ENCODE measurements around the gene C13orf46.

Gene C13orf46

DNA sequence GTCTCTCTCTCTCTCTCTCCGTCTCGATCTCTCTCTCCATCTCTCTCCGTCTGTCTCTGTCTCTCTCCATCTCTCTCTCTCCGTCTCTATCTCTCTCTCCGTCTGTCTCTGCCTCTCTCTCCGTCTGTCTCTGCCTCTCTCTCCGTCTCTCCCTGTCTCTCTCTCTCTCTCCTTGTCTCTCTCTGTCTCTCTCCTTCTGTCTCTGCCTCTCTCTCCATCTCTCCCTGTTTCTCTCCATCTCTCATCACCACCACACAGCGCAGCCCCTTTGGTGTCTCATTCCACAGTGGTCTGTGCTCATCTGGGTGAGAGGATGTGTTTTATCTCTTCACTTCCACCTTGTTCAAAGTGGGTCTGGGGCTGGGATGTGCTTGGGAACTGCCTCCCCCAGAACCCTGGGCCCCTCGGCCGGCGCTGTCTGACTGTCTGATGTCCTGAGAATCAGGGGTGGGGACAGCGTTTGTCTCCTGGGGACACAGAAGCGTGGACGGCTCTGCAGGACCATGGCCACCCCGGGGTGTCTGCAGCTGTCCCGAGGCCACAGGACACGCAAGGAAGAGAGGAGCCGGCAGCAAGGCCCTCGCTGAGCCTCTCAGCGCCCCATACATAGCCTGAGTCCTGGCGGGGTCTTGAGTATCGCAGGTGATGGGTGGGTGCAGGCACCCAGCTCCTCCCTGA lies 40.2 kb upstream of the C13orf46 start:
- H3K27ac ChIP-seq = no peak overlapping the region
- TF ChIP-seq ZFX (IDR thresholded peaks at IDR 0.05; ENCODE audit: borderline replicate concordance) (no peak), CTCF (IDR thresholded peaks at IDR 0.05) (no peak)

- H3K27ac ChIP-seq = no peak overlapping the region
- TF ChIP-seq CTCF (IDR thresholded peaks at IDR 0.05) (no peak), ZFX (IDR thresholded peaks at IDR 0.05; ENCODE audit: borderline replicate concordance) (no peak)
These were observed 39.5 kb upstream of the C13orf46 start for GRCh38 chr13:114013336-114013735.

GRCh38 chr13:114012921-114013320 lies 39.0 kb upstream of the C13orf46 start:
- no peak for TF ChIP-seq CTCF (IDR thresholded peaks at IDR 0.05)
- TF ChIP-seq ZFX (IDR thresholded peaks at IDR 0.05; ENCODE audit: borderline replicate concordance) = no peak
- no peak overlapping the region for H3K27ac ChIP-seq

DNA sequence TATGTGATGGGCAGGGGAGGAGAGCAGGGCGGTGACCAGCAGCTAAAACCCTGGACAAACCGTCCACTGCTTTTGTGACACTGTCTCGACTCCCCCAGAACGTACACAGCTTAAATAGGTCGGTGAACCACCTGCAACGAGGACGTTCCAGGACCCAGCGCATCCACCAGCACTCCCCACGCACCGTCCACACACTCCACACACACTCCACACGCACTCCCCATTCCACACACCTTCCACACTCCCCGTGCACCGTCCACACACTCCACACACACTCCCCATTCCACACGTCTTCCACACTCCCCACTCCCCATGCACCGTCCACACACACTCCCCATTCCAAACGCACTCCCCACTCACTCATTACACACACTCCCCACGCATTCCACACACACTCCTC lies 38.3 kb upstream of the C13orf46 start:
- TF ChIP-seq CTCF (IDR thresholded peaks at IDR 0.05) (no peak), ZFX (IDR thresholded peaks at IDR 0.05; ENCODE audit: borderline replicate concordance) (no peak)
- no peak overlapping the region for H3K27ac ChIP-seq

DNA sequence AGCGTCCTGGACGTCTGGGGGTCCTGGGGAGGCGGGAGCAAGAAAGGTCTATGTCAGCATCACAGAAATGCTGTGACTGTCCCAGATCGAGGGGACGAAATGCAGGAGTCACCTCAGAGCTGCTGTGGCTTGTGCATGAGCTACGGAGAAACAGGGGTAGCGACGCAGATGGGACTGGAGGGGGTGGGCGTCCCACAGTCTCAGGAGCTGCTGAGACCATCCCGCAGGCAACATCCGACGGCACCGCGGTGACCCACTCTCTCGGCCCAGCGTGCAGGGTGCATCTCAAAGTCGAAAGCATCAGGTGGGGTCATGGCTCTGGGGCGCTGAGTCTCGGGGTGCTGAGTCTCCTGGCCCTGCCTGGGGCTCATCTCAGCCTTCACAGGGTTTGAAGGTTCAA lies 37.4 kb upstream of the C13orf46 start:
- TF ChIP-seq CTCF (IDR thresholded peaks at IDR 0.05) (no peak), ZFX (IDR thresholded peaks at IDR 0.05; ENCODE audit: borderline replicate concordance) (no peak)
- no peak overlapping the region for H3K27ac ChIP-seq

DNA sequence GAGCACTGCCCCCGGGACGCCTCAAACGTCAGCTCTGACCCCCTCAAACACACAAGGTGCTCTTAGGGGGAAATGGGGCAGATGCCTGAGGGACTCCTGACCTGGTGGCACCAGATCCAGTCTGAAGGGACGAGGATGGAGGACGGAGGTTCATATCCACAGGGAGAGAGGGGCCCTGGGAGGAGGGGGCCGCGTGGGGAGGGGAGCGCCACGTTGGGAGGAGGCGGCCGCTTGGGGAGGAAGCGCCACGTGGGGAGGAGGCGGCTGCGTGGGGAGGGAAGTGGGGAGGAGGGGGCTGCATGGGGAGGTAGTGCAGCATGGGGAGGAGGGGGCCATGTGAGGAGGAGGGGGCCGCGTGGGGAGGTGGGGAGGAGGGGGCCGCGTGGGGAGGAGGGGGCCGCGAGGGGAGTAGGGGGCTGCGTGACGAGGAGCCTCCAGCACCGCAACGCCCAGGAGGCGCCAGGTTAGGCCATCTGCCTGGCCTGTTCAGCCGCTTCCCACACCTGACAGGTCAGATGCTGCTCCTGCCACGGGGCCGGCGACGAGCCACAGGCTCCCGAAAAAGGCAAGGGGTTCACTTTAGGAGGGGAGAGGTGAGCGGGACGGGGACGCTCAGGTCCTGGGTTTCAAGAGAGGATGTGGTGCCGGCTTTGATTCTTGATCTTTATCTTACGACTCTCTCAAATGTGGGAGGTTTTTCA lies 36.7 kb upstream of the C13orf46 start:
- H3K27ac ChIP-seq = no peak overlapping the region
- no peak for TF ChIP-seq ZFX (IDR thresholded peaks at IDR 0.05; ENCODE audit: borderline replicate concordance)
- TF ChIP-seq CTCF (IDR thresholded peaks at IDR 0.05) = no peak

Data from 22Rv1 (cell line).